CD1c-positive myeloid dendritic cell (primary cell): ENCODE results near the gene VAMP8.
"Not testable (repeated sequence)": the region's sequence is repeated elsewhere in the genome, so short reads cannot be mapped to it uniquely, and the experiment has no call there.

ENCODE experiments used
- DNase-seq: peaks from one replicate; pipeline ENCODE4 v3.0.0-alpha.2; 2016; ENCODE audit errors: extremely low spot score

VAMP8 gene

GRCh38 chr2:85547089-85547858 is 30.1 kb upstream of the VAMP8 start:
- DNase-seq, result no peak

GRCh38 chr2:85547859-85548607 is 29.4 kb upstream of the VAMP8 start:
- DNase-seq, result no peak

GRCh38 chr2:85548608-85548900 is 28.8 kb upstream of the VAMP8 start:
- DNase-seq, result no peak

- no peak for DNase-seq
These were observed 28.3 kb upstream of the VAMP8 start for GRCh38 chr2:85549095-85549494.

- DNase-seq, result no peak
These were observed 27.6 kb upstream of the VAMP8 start for GRCh38 chr2:85549826-85550225.

GRCh38 chr2:85550486-85550885 is 26.9 kb upstream of the VAMP8 start:
- peak; percentile 57 for DNase-seq

- peak; percentile 87 for DNase-seq
These were observed 25.4 kb upstream of the VAMP8 start for GRCh38 chr2:85551698-85552678.

GRCh38 chr2:85553184-85553583 is 24.2 kb upstream of the VAMP8 start:
- DNase-seq, result no peak

- DNase-seq, result no peak
These were observed 22.3 kb upstream of the VAMP8 start for GRCh38 chr2:85554980-85555612.

GRCh38 chr2:85557130-85557529 is 20.3 kb upstream of the VAMP8 start:
- no peak for DNase-seq

- no peak for DNase-seq
These were observed 19.2 kb upstream of the VAMP8 start for GRCh38 chr2:85558160-85558559.

- not testable (repeated sequence) for DNase-seq
These were observed 17.0 kb upstream of the VAMP8 start for GRCh38 chr2:85560403-85560726.

- DNase-seq, result no peak
These were observed 16.5 kb upstream of the VAMP8 start for GRCh38 chr2:85560812-85561279.

- peak; percentile 97 for DNase-seq
These were observed 15.8 kb upstream of the VAMP8 start, which contains the start of gene GGCX for GRCh38 chr2:85561280-85562212. GGCX (minus strand) TSS chr2:85561493; CDS start chr2:85561428, 65 bp downstream.

- DNase-seq, result peak; percentile 87
These were observed 13.2 kb upstream of the VAMP8 start for GRCh38 chr2:85564144-85564563.

- DNase-seq, result no peak
These were observed 11.1 kb upstream of the VAMP8 start for GRCh38 chr2:85566265-85566664.

GRCh38 chr2:85575739-85576138 is 1.6 kb upstream of the VAMP8 start:
- DNase-seq, result no peak

- no peak for DNase-seq
These were observed 362 bp upstream of the VAMP8 start for GRCh38 chr2:85577063-85577385.

GRCh38 chr2:85578243-85579180 is 1.1 kb downstream of the VAMP8 start:
- peak; percentile 77 for DNase-seq
